H9 (cell line): Measurements from ENCODE around the gene TLR3. TPM values are rescaled to one million over a fixed set of nuclear protein-coding genes. Genes with fewer than 3 reads are reported as not detected.

Experiments used
- DNase-seq: peaks from one replicate; pipeline ENCODE4 v3.0.0-alpha.2; 2017
- H2AFZ ChIP-seq: one replicate; pipeline ENCODE4 v1.6.1; 2013; ENCODE audit warnings: mild to moderate bottlenecking, low read length, control low read depth, moderate library complexity
- H2AK5ac ChIP-seq: 2 replicates; pipeline ENCODE4 v1.6.1; 2013; ENCODE audit warnings: low read length, control low read depth, mixed read lengths; ENCODE audit not compliant: insufficient read length
- H2BK120ac ChIP-seq: one replicate; pipeline ENCODE4 v1.6.1; 2013; ENCODE audit warnings: low read depth, mild to moderate bottlenecking, low read length, control low read depth, inconsistent platforms; ENCODE audit not compliant: poor library complexity, severe bottlenecking
- H2BK12ac ChIP-seq: 2 replicates; pipeline ENCODE4 v1.6.1; 2013; ENCODE audit warnings: low read length, control low read depth, mixed read lengths, low read depth; ENCODE audit not compliant: insufficient read length
- H2BK15ac ChIP-seq: 2 replicates; pipeline ENCODE4 v1.6.1; 2013; ENCODE audit warnings: low read depth, low read length, control low read depth
- H2BK20ac ChIP-seq: one replicate; pipeline ENCODE4 v1.6.1; 2013; ENCODE audit warnings: low read depth, mild to moderate bottlenecking, low read length, control low read depth, inconsistent platforms; ENCODE audit not compliant: poor library complexity, severe bottlenecking
- H2BK5ac ChIP-seq: 2 replicates; pipeline ENCODE4 v1.6.1; 2013; ENCODE audit warnings: low read length, control low read depth, mixed read lengths; ENCODE audit not compliant: insufficient read length
- H3K14ac ChIP-seq: 2 replicates; pipeline ENCODE4 v1.6.1; 2013; ENCODE audit warnings: low read length, control low read depth; ENCODE audit not compliant: insufficient read depth
- H3K18ac ChIP-seq: 2 replicates; pipeline ENCODE4 v1.6.1; 2013; ENCODE audit warnings: low read depth, mild to moderate bottlenecking, mixed read lengths, low read length, control low read depth; ENCODE audit not compliant: insufficient read length
- H3K23ac ChIP-seq: 2 replicates; pipeline ENCODE4 v1.6.1; 2013; ENCODE audit warnings: low read length, control low read depth, mixed read lengths, low read depth; ENCODE audit not compliant: insufficient read length
- H3K23me2 ChIP-seq: 2 replicates; pipeline ENCODE4 v1.6.1; 2013; ENCODE audit warnings: low read depth, mild to moderate bottlenecking, mixed read lengths, low read length, control low read depth; ENCODE audit not compliant: insufficient read length, poor library complexity, severe bottlenecking
- H3K27ac ChIP-seq: 2 replicates; pipeline ENCODE4 v1.5.1; 2013; ENCODE audit warnings: low read length, control low read depth, mixed read lengths, low read depth; ENCODE audit not compliant: insufficient read length
- H3K27me3 ChIP-seq: 2 replicates; pipeline ENCODE4 v1.6.1; 2013; ENCODE audit warnings: low read length, control low read depth, inconsistent platforms; ENCODE audit not compliant: insufficient read depth
- H3K4ac ChIP-seq: 2 replicates; pipeline ENCODE4 v1.6.1; 2013; ENCODE audit warnings: low read depth, mild to moderate bottlenecking, control low read depth, inconsistent platforms, low read length, moderate library complexity
- H3K4me1 ChIP-seq: 2 replicates; pipeline ENCODE4 v1.6.1; 2013; ENCODE audit warnings: low read length, control low read depth, inconsistent platforms; ENCODE audit not compliant: insufficient read depth
- H3K4me2 ChIP-seq: 2 replicates; pipeline ENCODE4 v1.6.1; 2013; ENCODE audit warnings: low read length, control low read depth, mixed read lengths; ENCODE audit not compliant: insufficient read length, insufficient read depth
- H3K56ac ChIP-seq: 2 replicates; pipeline ENCODE4 v1.6.1; 2013; ENCODE audit warnings: low read depth, mild to moderate bottlenecking, mixed read lengths, low read length, control low read depth; ENCODE audit not compliant: insufficient read length
- H3K79me1 ChIP-seq: 2 replicates; pipeline ENCODE4 v1.6.1; 2013; ENCODE audit warnings: low read depth, mild to moderate bottlenecking, moderate library complexity, low read length, control low read depth, inconsistent platforms; ENCODE audit not compliant: insufficient read depth, poor library complexity, severe bottlenecking
- H3K79me2 ChIP-seq: 2 replicates; pipeline ENCODE4 v1.6.1; 2013; ENCODE audit warnings: low read length, control low read depth, inconsistent platforms; ENCODE audit not compliant: insufficient read depth
- H3K9ac ChIP-seq: 2 replicates; pipeline ENCODE4 v1.6.1; 2013; ENCODE audit warnings: low read length, control low read depth, mixed read lengths; ENCODE audit not compliant: insufficient read length; ENCODE audit errors: extremely low read depth
- H3K9me3 ChIP-seq: one replicate; pipeline ENCODE4 v1.6.1; 2013; ENCODE audit warnings: low read depth, low read length, inconsistent platforms; ENCODE audit not compliant: control insufficient read depth
- H3T11ph ChIP-seq: one replicate; pipeline ENCODE4 v1.6.1; 2013; ENCODE audit warnings: mild to moderate bottlenecking, low read length, control low read depth, inconsistent platforms
- H4K20me1 ChIP-seq: one replicate; pipeline ENCODE4 v1.6.1; 2013; ENCODE audit not compliant: control insufficient read depth, insufficient read length, insufficient read depth
- H4K5ac ChIP-seq: 2 replicates; pipeline ENCODE4 v1.6.1; 2013; ENCODE audit warnings: low read depth, mild to moderate bottlenecking, mixed read lengths, low read length, control low read depth; ENCODE audit not compliant: insufficient read length
- H4K8ac ChIP-seq: replicated peaks from 2 replicates; pipeline ENCODE4 v1.6.1; 2013; ENCODE audit warnings: low read length, control low read depth, mixed read lengths, low read depth; ENCODE audit not compliant: insufficient read length
- H4K91ac ChIP-seq: 2 replicates; pipeline ENCODE4 v1.6.1; 2013; ENCODE audit warnings: low read depth, mild to moderate bottlenecking, moderate library complexity, mixed read lengths, low read length, control low read depth; ENCODE audit not compliant: insufficient read length
- H3K27ac Mint-ChIP-seq, 3 experiments: 2 replicates in 2 of 3; 3 replicates in 1 of 3; pipeline ENCODE4 v1.8.0; 2020 to 2021; ENCODE audit warnings: mixed read lengths in 3 of 3, mild to moderate bottlenecking in 1 of 3, moderate library complexity in 1 of 3
- H3K27me3 Mint-ChIP-seq: 2 replicates; pipeline ENCODE4 v1.8.0; 2021; ENCODE audit warnings: low read depth, mild to moderate bottlenecking, moderate library complexity, mixed read lengths
- H3K36me3 Mint-ChIP-seq, 3 experiments: 2 replicates in 2 of 3; 3 replicates in 1 of 3; pipeline ENCODE4 v1.8.0; 2020 to 2021; ENCODE audit warnings: low read depth in 3 of 3, mixed read lengths in 3 of 3; ENCODE audit not compliant: insufficient read depth in 1 of 3
- H3K4me1 Mint-ChIP-seq, 2 experiments: 2 replicates each; pipeline ENCODE4 v1.8.0; 2020; ENCODE audit warnings: mixed read lengths in 2 of 2
- H3K4me3 Mint-ChIP-seq, 2 experiments: 2 replicates in 1 of 2; 3 replicates in 1 of 2; pipeline ENCODE4 v1.8.0; 2020 to 2021; ENCODE audit warnings: mild to moderate bottlenecking in 2 of 2, mixed read lengths in 2 of 2, moderate library complexity in 1 of 2
- H3K9me3 Mint-ChIP-seq, 2 experiments: 2 replicates in 1 of 2; 3 replicates in 1 of 2; pipeline ENCODE4 v1.8.0; 2020; ENCODE audit warnings: mild to moderate bottlenecking in 2 of 2, mixed read lengths in 2 of 2, moderate library complexity in 1 of 2
- CTCF ChIP-seq: fragments of 200-600 bp; sonication (generic); conservative IDR thresholded peaks from 3 replicates; pipeline ENCODE4 v1.8.0; 2021; ENCODE audit warnings: antibody characterized with exemption, mild to moderate bottlenecking
- WGBS: extraction: QIAGEN DNeasy Blood & Tissue Kit; methylation state at CpG from one replicate; pipeline ENCODE4 v1.1.7; 2013; ENCODE audit warnings: missing lambda C conversion rate, low lambda C conversion rate, mixed read lengths; ENCODE audit not compliant: insufficient read length; ENCODE audit errors: extremely low coverage; 5-methylcytosine and 5-hydroxymethylcytosine counted together
- total RNA-seq: library from RNA; stranded (reverse); gene quantifications from 2 replicates; pipeline ENCODE4 v1.2.1, GENCODE V29; 2021

TLR3 gene
- total RNA-seq, 1 experiment from 2014 or later: 0.92 TPM

GRCh38 chr4:186121057-186121456, 52.1 kb downstream of the TLR3 start:
- H3K9me3 Mint-ChIP-seq: no peaks in the 10 kb centered on the region; a peak in 2 of 5 replicates
- no peak overlapping the region for H3T11ph ChIP-seq
- no peaks in the 10 kb centered on the region for H3K9me3 ChIP-seq
- H4K91ac ChIP-seq: no peak overlapping the region
- peaks cover 3% of the 10 kb centered on the region for H3K79me1 ChIP-seq
- no peak overlapping the region for H3K4ac ChIP-seq
- H3K23me2 ChIP-seq: no peaks in the 10 kb centered on the region
- no peaks in the 10 kb centered on the region for H4K20me1 ChIP-seq
- H3K4me1 ChIP-seq: no peaks in the 10 kb centered on the region
- no peak overlapping the region for H2BK20ac ChIP-seq
- no peak overlapping the region for H3K14ac ChIP-seq
- no peak overlapping the region for H3K18ac ChIP-seq
- H2AFZ ChIP-seq: no peak overlapping the region
- DNase-seq: no peak
- no peak overlapping the region for H3K9ac ChIP-seq
- no peak overlapping the region for H3K4me2 ChIP-seq
- H4K8ac ChIP-seq: no peak overlapping the region
- WGBS: no CpG with 5 or more reads among the region's 2 CpGs
- H2BK120ac ChIP-seq: no peak overlapping the region
- no peak overlapping the region for H2BK15ac ChIP-seq
- H3K79me2 ChIP-seq: no peaks in the 10 kb centered on the region
- H3K23ac ChIP-seq: no peak overlapping the region
- no peak overlapping the region for H3K27ac ChIP-seq
- H3K4me3 Mint-ChIP-seq: no peak overlapping the region
- no peak overlapping the region for H3K56ac ChIP-seq
- no peak overlapping the region for H2AK5ac ChIP-seq
- H3K27me3 ChIP-seq: no peaks in the 10 kb centered on the region
- no peak for TF ChIP-seq CTCF
- H3K27ac Mint-ChIP-seq: no peak overlapping the region
- peaks cover 0 to 3% (median 0%) of the 10 kb centered on the region in 3 experiments; a peak in 3 of 7 replicates for H3K36me3 Mint-ChIP-seq
- H4K5ac ChIP-seq: no peak overlapping the region
- no peak overlapping the region for H2BK5ac ChIP-seq
- H3K27me3 Mint-ChIP-seq: peaks cover 10% of the 10 kb centered on the region
- peaks cover 17% of the 10 kb centered on the region in 2 experiments for H3K4me1 Mint-ChIP-seq
- no peak overlapping the region for H2BK12ac ChIP-seq
